NCI-H510A (cell line): ENCODE results near the gene LRRC8D.
A peak's percentile ranks its signal among the peaks of the same experiment; 100 is the strongest.
"Not testable (repeated sequence)": the region's sequence is repeated elsewhere in the genome, so short reads cannot be mapped to it uniquely, and the experiment has no call there.

Experiments used
- DNase-seq: peaks from one replicate; lab custom pipeline; 2025; lab: John Stamatoyannopoulos, UW

The LRRC8D gene

GRCh38 chr1:89913353-89914095 lies 92.7 kb downstream of the LRRC8D start:
- DNase-seq, result no peak

GRCh38 chr1:89917353-89917752 lies 96.5 kb downstream of the LRRC8D start:
- no peak for DNase-seq

GRCh38 chr1:89918127-89918793 lies 97.4 kb downstream of the LRRC8D start:
- DNase-seq, result no peak

- no peak for DNase-seq
These were observed 97.9 kb downstream of the LRRC8D start for GRCh38 chr1:89918794-89919155.

GRCh38 chr1:89919174-89919573 lies 98.3 kb downstream of the LRRC8D start:
- no peak for DNase-seq

- no peak for DNase-seq
These were observed 102.1 kb downstream of the LRRC8D start for GRCh38 chr1:89922911-89923310.

- no peak for DNase-seq
These were observed 102.7 kb downstream of the LRRC8D start for GRCh38 chr1:89923517-89923916.

GRCh38 chr1:89924075-89924474 lies 103.2 kb downstream of the LRRC8D start:
- not testable (repeated sequence) for DNase-seq

GRCh38 chr1:89927049-89927448 lies 106.2 kb downstream of the LRRC8D start:
- no peak for DNase-seq

GRCh38 chr1:89927478-89927877 lies 106.6 kb downstream of the LRRC8D start:
- DNase-seq, result no peak

GRCh38 chr1:89928506-89928905 lies 107.7 kb downstream of the LRRC8D start:
- DNase-seq, result no peak

GRCh38 chr1:89929467-89930063 lies 108.7 kb downstream of the LRRC8D start:
- peak; percentile 38 for DNase-seq

- DNase-seq, result no peak
These were observed 109.7 kb downstream of the LRRC8D start for GRCh38 chr1:89930579-89930978.

- DNase-seq, result no peak
These were observed 111.1 kb downstream of the LRRC8D start for GRCh38 chr1:89931964-89932363.

GRCh38 chr1:89932598-89933364 lies 111.9 kb downstream of the LRRC8D start:
- no peak for DNase-seq

- DNase-seq, result no peak
These were observed 113.6 kb downstream of the LRRC8D start for GRCh38 chr1:89934461-89934860.

- no peak for DNase-seq
These were observed 114.4 kb downstream of the LRRC8D start for GRCh38 chr1:89935235-89935634.

- no peak for DNase-seq
These were observed 115.9 kb downstream of the LRRC8D start for GRCh38 chr1:89936694-89937093.

- no peak for DNase-seq
These were observed 117.6 kb downstream of the LRRC8D start for GRCh38 chr1:89938171-89939055.

- DNase-seq, result no peak
These were observed 118.3 kb downstream of the LRRC8D start for GRCh38 chr1:89939059-89939570.

- no peak for DNase-seq
These were observed 119.0 kb downstream of the LRRC8D start for GRCh38 chr1:89939693-89940438.
